Measurements from ENCODE around the gene HECTD1.
"Not testable (repeated sequence)": the region's sequence is repeated elsewhere in the genome, so short reads cannot be mapped to it uniquely, and the experiment has no call there.

Gene HECTD1

GRCh38 chr14:31154956-31155355, 52.6 kb downstream of the HECTD1 start:
- no peak for DNase-seq (ENCODE audit: low read depth in 2 of 2)

GRCh38 chr14:31142455-31143087, 65.0 kb downstream of the HECTD1 start:
- no peak for DNase-seq (ENCODE audit: low read depth in 2 of 2)

DNA sequence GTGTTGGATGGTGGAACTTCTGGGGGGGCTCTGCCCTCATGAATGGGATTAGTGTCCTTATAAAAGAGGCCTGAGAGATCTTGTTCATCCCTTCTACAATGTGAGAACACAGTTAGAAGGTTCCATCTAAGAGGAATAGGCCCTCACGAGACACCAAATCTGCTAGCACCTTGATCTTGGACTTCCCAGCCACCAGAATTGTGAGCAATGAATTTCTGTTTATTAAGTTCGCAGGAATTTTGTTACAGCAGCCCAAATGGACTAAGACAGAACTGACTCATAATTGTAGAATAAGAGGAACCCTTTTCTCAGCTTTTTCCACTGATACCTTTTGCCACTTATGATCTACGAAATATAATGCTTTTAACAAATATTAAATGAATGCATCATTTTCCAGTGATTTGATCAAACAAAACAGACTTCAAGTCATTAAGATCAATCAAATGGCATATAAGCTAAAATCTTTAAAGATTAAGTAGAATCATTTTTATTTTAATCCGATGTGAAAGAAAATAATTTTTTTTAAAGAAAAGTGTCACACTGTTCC, 68.2 kb downstream of the HECTD1 start:
- no peak for DNase-seq (ENCODE audit: low read depth in 2 of 2)

DNA sequence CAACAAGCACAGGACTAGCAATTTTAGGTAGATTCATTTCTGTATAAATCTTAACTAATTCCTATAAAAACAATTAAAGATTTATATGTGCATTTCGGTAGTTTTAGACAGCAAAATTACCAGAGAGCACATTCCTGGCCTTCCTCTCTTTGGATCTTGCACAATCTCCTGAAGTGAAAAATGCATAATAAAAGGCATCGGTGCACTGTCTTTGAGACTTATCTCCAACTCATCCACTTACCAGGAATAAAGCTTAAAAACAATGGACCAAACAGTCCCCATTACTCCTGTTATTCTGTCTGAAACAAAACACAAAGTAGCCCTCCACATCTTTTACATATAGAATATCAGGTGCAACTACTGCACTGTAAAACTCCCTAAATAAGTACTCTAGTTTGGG, 69.3 kb downstream of the HECTD1 start:
- no peak for DNase-seq (ENCODE audit: low read depth in 2 of 2)

DNA sequence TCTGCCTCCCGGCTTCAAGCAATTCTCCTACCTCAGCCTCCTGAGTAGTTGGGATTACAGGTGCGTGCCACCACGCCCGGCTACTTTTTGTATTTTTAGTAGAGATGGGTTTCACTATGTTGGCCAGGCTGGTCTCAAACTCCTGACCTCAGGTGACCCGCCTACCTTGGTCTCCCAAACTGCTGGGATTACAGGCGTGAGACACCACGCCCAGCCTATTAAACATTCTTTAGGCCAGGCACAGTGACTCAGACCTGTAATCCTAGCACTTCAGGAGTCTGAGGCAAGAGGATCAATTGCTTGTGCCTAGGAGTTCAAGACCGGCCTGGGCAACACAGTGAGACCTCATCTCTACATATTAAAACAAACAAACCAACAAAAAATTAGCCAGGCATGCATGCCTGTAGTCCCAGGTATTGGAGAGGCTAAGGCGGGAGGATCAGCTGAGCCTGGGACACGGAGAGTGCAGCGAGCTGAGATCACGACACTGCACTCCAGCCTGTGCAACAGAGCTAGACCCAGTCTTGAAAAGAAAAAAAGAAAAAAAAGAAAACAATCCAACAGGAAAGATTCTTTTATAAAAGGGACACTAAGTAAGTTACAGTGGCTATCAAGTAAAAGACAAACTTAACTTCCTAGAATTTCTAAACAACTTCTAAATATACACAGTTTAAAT, 70.2 kb downstream of the HECTD1 start:
- DNase-seq (ENCODE audit: low read depth in 2 of 2): no peak

- no peak for DNase-seq (ENCODE audit: low read depth in 2 of 2)
Measured at GRCh38 chr14:31133133-31133532, 74.5 kb downstream of the HECTD1 start.

GRCh38 chr14:31128601-31129526, 78.7 kb downstream of the HECTD1 start:
- no peak for DNase-seq (ENCODE audit: low read depth in 2 of 2)

DNA sequence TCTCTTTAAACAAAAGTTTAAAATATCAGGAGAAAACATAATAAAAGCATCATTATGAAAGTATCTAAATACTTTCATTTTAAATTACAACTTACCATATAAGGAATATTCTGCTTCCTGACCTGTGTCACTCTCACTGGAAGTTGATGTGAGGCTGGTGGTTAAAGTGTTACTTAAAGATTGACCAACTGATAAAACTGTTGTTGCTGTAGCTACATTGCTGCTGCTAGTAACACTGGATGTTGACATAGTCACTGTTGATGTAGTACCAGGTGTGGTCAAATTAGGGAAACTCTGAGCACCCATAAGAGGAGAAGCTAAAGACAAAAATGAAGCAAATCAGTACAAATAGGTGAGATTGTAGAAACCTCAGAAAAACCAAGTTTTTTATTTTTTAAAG, 79.9 kb downstream of the HECTD1 start:
- no peak for DNase-seq (ENCODE audit: low read depth in 2 of 2)

DNA sequence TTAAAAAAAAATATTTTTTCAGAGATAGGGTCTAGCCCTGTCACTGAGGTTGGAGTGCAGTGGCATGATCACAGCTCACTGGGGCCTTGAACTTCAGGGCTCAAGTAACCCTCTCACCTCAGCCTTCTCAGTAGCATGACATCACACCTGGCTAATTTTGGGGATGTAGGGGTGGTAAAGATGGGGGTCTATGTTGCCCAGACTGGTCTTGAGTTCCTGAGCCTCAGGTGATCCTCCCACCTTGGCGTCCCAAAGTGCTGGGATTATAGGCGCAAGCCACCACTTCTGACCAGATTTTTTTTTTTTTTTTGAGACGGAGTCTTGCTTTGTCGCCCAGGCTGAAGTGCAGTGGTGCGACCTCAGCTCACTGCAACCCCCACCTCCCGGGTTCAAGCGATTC, 80.9 kb downstream of the HECTD1 start:
- no peak for DNase-seq (ENCODE audit: low read depth in 2 of 2)

GRCh38 chr14:31125231-31125630, 82.4 kb downstream of the HECTD1 start:
- DNase-seq (ENCODE audit: low read depth in 2 of 2): no peak

- DNase-seq (ENCODE audit: low read depth in 2 of 2): no peak
Measured at GRCh38 chr14:31124197-31124596, 83.4 kb downstream of the HECTD1 start.

DNA sequence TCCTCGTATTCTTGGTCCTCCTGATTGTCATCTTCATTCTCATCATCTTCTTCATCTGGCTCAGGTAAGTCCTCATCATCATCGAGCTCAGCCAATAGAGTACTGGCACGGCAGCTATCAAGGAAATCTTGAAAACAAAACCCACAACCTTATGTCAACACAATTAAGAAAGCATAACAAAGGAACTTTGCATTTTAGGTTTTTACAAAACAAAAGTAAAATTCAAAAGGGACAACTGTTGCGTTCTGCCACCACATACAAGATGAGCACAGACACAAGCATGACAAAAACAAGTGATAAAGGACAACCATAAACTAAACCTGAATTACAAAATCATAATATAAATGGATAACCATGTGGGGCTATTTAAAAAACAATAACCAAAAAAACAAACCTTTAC, 84.7 kb downstream of the HECTD1 start:
- DNase-seq (ENCODE audit: low read depth in 2 of 2): no peak

GRCh38 chr14:31122098-31122611, 85.4 kb downstream of the HECTD1 start:
- DNase-seq (ENCODE audit: low read depth in 2 of 2): no peak

GRCh38 chr14:31118892-31119291, 88.7 kb downstream of the HECTD1 start:
- no peak for DNase-seq (ENCODE audit: low read depth in 2 of 2)

DNA sequence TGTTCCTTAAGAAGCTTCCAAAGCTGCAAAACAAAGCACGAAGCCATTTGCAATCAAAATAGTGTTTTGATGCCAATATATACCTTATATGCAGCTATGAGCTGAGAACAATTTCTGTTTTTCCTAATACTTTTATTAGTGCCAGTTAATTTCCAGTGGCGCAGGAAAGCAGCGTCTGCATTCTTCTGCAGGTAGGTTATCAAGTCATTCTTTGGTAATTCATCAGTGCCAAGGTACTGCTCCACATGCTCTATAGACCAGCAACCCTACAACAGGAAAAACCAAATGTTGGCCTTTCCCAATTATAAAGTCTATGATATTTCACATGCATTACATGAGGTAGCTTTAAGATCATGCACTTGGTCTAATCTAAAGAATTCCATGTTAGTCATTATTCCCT, 93.8 kb downstream of the HECTD1 start:
- no peak for DNase-seq (ENCODE audit: low read depth in 2 of 2)

- no peak for DNase-seq (ENCODE audit: low read depth in 2 of 2)
Measured at GRCh38 chr14:31110872-31111271, 96.7 kb downstream of the HECTD1 start.

- DNase-seq (ENCODE audit: low read depth in 2 of 2): no peak
Measured at GRCh38 chr14:31109257-31109656, 98.3 kb downstream of the HECTD1 start.

DNA sequence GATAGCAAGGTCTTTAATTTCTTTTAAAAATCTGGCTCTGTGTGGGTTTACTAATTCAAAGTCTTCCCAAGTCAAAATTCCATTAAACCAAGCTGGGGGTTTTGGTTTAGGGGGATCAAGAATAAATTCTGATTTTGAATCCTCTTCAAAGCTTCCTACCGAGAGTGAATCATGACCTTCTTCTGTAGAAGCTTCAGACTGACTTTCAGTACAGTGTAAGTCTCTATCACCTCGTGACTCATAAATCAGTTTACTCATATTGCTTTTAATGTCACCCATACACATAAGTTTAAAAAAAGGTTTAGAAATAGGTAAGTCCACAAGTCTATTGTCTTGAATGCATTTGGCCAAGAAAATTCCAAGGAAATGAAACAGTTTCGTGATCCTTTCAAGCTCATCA, 100.8 kb downstream of the HECTD1 start:
- DNase-seq (ENCODE audit: low read depth in 2 of 2): no peak

- DNase-seq (ENCODE audit: low read depth in 2 of 2): no peak
Measured at GRCh38 chr14:31097081-31097480, 110.5 kb downstream of the HECTD1 start.

- no peak for DNase-seq (ENCODE audit: low read depth in 2 of 2)
Measured at GRCh38 chr14:31096255-31096654, 111.3 kb downstream of the HECTD1 start.

DNA sequence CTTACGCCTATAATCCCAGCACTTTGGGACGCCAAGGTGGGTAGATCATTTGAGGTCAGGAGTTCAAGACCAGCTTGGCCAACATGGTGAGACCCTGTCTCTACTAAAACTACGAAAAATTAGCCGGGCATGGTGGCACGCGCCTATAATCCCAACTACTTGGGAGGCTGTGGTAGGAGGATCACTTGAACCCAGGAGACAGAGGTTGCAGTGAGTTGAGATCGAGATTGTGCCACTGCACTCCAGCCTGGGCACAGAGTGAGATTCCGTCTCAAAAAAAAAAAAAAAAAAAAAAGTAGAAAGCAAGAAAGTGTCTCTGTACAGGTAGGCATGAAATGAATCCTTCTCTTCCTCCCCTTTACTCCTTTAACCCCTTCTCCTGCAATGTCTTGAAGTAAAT, 111.8 kb downstream of the HECTD1 start:
- DNase-seq (ENCODE audit: low read depth in 2 of 2): not testable (repeated sequence)

Measured in stimulated activated CD8-positive, alpha-beta memory T cell treated with anti-CD3 and anti-CD28 coated beads, Interleukin-15, amount 100 ng/mL, for 48 hours (primary cell).